MV-4-11 (cell line): ENCODE measurements around the gene LIME1.

Source experiments
- DNase-seq: peaks from one replicate; lab custom pipeline; 2025; lab: John Stamatoyannopoulos, UW

Gene LIME1, protein sequence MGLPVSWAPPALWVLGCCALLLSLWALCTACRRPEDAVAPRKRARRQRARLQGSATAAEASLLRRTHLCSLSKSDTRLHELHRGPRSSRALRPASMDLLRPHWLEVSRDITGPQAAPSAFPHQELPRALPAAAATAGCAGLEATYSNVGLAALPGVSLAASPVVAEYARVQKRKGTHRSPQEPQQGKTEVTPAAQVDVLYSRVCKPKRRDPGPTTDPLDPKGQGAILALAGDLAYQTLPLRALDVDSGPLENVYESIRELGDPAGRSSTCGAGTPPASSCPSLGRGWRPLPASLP

DNA sequence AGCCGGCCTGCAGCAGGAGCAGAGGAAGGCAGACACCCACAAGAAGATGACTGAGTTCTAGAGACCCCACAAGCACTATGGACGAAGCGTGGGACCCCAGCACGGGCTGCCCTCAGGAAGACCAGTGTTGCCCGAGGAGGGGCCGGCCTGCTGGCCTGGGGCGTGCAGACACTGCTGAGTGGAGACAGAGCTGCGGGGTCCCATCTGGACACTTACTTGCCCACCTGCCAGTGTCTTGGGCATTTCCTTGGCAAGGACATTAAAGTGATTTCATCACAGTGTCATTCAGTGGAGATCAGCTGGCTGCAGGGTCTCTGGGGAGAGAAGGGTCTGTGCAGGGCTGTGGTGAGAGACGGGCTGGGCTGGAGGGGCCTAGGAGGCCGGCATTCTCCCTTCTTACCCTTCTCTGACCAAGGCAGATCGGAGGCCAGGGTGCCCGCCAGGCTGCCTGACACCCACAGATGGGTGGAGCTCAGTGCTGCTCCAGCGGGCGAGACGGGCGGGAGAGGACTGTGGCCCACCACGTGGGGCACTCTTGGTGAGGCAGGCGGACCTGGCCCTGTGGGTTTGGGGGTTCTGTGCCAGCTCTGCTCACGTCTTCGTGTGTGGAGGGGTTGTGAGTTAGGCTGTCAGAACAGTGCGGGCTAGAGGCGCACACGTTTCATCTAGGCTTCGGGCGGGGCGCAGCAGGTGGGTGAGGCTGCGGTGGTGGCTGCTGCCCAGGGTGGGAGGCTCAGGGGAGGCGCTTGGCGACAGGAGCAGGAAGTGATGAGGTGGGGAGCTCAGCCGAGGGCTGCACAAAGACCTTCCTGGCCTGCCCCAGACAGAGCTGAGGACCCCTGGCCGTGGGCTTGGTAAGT, at the start of gene LIME1:
Gene LIME1, plus strand, starts transcription at position 806 of the 860 bp plus-strand sequence. CDS start 886 bp downstream, outside the sequence.
- DNase-seq, result no peak

- no peak for DNase-seq
Observed at GRCh38 chr20:63687419-63688178, 48.9 kb upstream of the LIME1 start.

DNA sequence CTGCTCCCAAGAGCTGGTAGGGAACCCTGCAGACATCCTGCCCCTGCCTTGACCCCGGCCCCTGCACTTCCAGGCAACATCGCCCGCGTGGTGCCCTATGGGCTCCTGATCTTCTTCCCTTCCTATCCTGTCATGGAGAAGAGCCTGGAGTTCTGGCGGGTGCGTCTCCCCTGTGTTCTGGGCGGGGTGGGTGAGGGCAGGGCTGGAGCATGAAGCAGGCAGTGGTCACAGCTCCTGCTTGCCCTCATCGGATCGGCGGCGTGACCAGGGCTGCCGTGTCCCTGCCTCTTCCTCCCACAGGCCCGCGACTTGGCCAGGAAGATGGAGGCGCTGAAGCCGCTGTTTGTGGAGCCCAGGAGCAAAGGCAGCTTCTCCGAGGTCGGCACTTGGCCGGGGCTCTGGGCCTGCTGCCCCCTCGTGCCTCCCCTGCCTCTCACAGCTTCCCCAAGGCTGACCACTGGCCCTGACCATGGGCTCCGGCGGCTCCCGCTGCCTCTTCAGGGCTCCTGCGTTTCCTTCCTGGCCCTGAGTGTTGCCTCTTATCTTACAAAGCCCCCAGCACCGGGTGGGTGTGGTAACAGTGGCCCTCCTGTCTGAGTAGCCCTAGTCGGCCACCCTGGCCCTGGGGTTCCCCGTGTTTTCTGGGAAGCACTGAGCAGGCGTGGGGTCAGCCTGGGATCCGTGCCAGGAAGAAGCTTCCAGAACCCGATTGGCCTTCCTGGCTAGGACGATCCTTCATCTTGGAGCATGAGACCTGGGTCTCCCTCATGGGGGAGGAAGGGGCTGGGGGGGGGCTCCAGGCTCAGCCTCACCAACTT, 48.0 kb upstream of the LIME1 start:
- DNase-seq, result no peak

- DNase-seq, result no peak
Observed at GRCh38 chr20:63689046-63690002, 47.1 kb upstream of the LIME1 start.

DNA sequence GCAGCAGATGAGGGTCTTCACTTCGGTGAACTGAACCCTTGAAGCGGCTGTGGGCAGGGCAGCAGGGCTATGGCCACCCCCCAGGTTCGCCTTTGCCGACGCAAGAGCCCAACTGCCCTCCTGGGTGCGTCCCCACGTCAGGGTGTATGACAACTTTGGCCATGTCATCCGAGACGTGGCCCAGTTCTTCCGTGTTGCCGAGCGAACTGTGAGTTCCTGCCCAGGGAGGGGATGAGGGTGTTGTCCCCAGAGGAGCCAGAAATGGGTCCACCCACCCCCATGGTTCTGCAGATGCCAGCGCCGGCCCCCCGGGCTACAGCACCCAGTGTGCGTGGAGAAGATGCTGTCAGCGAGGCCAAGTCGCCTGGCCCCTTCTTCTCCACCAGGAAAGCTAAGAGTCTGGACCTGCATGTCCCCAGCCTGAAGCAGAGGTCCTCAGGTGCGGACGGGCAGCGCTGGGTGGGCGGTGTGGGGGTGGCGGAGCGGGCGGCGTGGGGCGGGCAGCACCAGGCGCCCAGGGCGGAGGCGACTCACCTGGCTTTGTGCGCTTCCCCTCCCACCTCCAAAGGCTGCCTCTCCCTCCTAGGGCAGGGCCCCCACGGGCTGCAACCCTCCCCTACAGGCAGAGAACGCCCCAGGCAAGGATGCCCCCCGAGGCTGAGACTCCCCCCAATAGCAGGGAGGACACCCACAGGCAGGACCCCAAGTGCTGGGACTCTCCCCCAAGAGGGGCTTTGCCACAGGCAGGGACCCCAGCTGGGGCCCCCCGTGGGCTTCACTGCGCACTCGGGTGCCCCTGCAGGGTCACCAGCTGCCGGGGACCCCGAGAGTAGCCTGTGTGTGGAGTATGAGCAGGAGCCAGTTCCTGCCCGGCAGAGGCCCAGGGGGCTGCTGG, 46.2 kb upstream of the LIME1 start:
- DNase-seq, result no peak

GRCh38 chr20:63690898-63691710, 45.4 kb upstream of the LIME1 start:
- DNase-seq, result no peak

- DNase-seq, result no peak
Observed at GRCh38 chr20:63691711-63692435, 44.6 kb upstream of the LIME1 start.

DNA sequence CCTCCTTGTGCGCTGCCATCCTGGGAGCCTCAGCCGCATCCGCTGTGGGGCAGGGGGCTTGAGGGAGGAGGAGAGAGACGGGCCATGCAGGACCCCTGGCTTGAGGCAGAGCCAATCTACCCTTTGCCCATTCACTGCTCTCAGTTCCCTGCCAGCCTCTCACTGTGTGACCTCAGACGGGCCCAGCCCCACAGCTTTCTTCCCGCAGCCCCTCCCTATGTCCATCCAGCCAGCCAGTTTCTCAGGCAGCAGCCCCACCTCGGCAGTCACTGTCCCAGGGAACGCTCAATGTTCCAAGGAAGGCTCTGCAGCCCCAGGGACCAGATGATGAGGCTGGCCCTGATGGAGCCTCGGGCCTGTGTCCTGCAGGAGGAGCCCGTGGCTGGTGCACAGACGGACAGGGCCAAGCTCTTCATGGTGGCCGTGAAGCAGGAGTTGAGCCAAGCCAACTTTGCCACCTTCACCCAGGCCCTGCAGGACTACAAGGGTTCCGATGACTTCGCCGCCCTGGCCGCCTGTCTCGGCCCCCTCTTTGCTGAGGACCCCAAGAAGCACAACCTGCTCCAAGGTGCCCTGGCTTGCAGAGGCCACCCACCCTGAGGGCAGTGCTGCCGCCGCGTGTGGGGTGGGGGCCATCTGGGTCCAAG, 43.9 kb upstream of the LIME1 start:
- no peak for DNase-seq

DNA sequence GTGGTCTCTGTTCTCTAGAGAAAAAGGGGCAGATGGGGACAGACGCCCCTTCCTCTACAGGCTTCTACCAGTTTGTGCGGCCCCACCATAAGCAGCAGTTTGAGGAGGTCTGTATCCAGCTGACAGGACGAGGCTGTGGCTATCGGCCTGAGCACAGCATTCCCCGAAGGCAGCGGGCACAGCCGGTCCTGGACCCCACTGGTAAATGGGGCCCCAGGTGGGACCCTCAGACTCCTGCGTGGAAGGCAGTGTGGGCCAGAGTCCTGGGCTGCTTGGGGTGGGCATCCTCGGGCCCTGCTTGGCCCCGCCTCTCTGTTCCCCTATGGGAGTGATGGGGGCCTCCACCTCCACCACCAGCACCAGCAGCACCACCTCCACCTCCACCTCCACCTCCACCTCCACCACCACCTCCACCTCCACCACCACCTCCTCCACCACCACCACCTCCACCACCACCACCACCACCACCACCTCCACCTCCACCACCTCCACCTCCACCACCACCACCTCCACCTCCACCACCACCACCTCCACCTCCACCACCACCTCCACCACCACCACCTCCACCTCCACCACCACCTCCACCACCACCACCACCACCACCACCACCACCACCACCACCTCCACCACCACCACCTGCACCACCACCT, 43.3 kb upstream of the LIME1 start:
- DNase-seq, result no peak

DNA sequence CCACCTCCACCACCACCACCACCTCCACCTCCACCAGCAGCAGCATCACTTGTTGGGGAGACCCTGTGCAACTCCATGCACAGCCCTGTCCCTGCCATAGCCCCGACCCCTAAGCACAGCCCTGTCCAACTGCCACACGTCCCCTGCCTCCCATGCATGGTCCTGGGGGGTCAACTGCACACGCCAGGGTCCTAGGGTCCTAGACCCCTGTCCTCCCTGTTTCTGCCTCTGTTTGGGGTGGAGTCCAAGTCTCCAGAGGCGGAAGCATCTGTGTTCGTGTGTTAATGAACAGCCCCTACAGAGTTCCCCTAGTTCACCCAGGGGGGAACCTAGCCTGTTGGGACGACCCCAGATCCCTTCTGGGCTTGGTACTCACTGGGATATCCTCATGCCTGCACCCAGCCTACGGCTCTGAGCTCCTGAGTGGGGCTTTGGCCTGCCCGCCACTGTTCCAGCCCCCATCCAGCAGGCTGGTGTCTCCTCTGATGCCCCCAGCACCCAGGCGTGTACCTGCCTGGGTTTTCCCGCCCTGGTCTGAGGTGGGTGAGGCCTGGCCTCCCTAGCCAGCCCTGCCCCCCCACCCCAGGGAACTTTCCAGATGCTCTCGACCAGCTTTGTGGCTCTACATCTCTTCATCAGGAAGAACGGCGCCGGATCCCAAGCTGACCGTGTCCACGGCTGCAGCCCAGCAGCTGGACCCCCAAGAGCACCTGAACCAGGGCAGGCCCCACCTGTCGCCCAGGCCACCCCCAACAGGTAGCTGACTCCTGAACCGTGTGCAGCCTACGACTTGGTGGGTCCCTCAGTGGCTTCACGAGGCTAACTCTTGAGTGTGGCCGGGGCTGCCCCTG, 42.5 kb upstream of the LIME1 start:
- DNase-seq, result no peak

DNA sequence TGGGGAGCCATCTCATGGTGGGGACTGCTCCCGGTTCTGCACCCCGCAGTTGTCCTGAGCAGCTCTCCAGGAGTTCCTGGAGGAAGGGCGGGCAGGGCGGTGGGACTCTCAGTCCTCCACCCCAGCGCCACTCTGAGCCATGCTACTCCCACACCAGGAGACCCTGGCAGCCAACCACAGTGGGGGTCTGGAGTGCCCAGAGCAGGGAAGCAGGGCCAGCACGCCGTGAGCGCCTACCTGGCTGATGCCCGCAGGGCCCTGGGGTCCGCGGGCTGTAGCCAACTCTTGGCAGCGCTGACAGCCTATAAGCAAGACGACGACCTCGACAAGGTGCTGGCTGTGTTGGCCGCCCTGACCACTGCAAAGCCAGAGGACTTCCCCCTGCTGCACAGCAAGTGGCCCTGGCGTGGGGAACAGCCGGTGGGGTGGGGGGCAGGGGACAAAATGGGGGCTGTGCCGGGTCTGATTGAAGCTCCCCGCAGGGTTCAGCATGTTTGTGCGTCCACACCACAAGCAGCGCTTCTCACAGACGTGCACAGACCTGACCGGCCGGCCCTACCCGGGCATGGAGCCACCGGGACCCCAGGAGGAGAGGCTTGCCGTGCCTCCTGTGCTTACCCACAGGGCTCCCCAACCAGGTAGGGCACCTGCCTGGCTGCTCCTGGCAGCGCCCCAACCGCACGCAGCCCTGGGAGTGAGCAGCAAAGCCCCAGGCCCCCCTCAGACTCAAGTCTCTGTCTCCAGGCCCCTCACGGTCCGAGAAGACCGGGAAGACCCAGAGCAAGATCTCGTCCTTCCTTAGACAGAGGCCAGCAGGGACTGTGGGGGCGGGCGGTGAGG, 41.7 kb upstream of the LIME1 start:
- DNase-seq, result no peak

- DNase-seq, result no peak
Observed at GRCh38 chr20:63695424-63696305, 40.8 kb upstream of the LIME1 start.

DNA sequence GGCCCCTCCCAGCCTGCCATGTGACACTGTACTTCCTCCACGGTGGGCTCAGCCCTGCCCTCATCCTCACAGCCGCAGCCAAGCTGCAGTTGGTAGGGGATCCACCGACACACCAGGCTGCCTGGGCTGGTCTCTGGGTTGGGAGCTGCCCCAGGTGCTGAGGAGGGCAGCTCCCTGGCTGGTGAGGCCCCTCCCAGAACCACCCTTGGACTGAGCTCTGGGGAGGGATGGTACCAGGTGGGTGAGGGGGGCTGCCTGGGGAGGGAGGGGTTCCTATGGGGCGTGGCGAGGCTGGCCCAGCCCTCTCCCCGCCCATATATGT, 40.2 kb upstream of the LIME1 start:
- DNase-seq, result peak; percentile 29
